Activated naive CD4-positive, alpha-beta T cell treated with anti-CD3 and anti-CD28 coated beads, Interleukin-2, amount 50 U/mL, for 72 hours (primary cell): Measurements from ENCODE around the gene FAM193A. TPM values are rescaled to one million over a fixed set of nuclear protein-coding genes. Genes with fewer than 3 reads are reported as not detected.
"Not testable (repeated sequence)": the region's sequence is repeated elsewhere in the genome, so short reads cannot be mapped to it uniquely, and the experiment has no call there.

Source experiments
- ATAC-seq, 2 donors: fragments of 150-1000 bp; cut with Tn5 transposase; 2 replicates each; pipeline ENCODE4 v1.10.0; 2021; ENCODE audit warnings: mild to moderate bottlenecking in 2 of 2, moderate library complexity in 2 of 2
- DNase-seq, 2 donors: peaks; one replicate each; pipeline ENCODE4 v3.0.0; 2021 to 2022; ENCODE audit warnings: low spot score in 2 of 2
- H3K27ac Mint-ChIP-seq, 2 donors: one replicate each; pipeline ENCODE4 v1.8.0; 2022; ENCODE audit warnings: mild to moderate bottlenecking in 2 of 2, mixed read lengths in 2 of 2
- H3K36me3 Mint-ChIP-seq, 2 donors: one replicate each; pipeline ENCODE4 v1.8.0; 2022; ENCODE audit warnings: mixed read lengths in 2 of 2
- H3K9me3 Mint-ChIP-seq, 2 donors: one replicate each; pipeline ENCODE4 v1.8.0; 2022; ENCODE audit warnings: mixed read lengths in 2 of 2
- total RNA-seq, 2 donors: library from RNA; stranded (reverse); gene quantifications; one replicate each; pipeline ENCODE4 v1.2.3, GENCODE V29; 2022

Gene FAM193A
- total RNA-seq, 2 donors from 2014 or later = 31.0 to 32.4 TPM

DNA sequence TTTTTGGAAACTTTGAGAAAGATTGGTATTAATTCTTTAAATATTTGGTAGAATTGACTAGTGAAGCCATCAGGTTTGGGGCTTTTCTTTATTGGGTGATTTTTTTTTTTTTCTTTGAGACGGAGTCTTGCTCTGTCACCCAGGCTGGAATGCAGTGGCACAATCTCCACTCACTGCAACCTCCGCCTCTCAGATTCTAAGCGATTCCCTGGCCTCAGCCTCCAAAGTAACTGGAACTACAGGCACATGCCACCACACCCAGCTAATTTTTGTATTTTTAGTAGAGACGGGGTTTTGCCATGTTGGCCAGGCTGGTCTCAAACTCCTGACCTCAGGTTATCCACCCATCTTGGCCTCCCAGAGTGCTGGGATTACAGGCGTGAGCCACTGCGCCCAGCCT lies 143.3 kb downstream of the FAM193A start:
- not testable (repeated sequence) for H3K9me3 Mint-ChIP-seq, ATAC-seq, H3K27ac Mint-ChIP-seq, DNase-seq
- peaks cover 0 to 46% of the 10 kb centered on the region in 2 donors for H3K36me3 Mint-ChIP-seq

DNA sequence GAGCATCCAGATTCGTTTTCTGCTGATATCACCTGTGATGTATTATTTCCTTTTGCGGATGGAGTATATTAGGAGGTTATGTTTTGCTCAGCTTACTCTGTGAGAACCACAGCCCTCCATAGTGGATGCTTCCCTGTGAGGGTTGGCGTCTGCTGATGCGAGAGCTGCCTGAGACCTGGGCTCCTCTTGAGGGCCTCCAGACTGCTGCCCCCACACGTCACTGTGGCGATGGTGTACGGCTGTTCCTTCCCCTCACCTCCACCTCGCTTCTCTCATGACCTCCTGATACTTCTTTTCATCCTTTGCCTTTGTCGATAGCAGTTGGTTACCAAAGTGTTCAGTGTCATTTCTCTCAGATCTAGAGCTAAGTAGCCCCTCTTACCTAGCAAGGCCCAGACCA lies 148.0 kb downstream of the FAM193A start:
- ATAC-seq = no peak
- Mint-ChIP-seq H3K27ac (peak overlapping the region in 1 of 2 donors; percentile 50), H3K36me3 (peaks cover 0 to 28% of the 10 kb centered on the region in 2 donors), H3K9me3 (no peaks in the 10 kb centered on the region)
- no peak for DNase-seq

DNA sequence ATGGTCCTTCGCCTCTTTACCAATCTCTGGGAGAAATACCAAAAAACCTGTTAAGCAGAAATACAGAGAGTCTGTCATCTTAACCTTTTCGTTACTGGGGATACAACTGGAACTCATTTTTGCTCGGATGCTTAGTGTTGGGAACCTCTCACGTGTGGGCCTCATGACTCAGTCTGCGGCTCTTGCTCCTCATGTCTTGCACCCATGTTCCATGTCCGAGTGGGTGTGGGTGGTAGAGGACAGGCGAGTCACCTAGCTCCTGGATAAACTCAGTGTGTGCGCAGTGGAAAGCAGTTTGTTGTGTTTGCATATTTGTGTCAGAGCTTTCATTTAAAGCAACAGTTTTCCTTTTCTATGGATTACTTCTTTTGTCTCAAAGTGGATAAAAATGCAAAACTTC lies 149.1 kb downstream of the FAM193A start:
- ATAC-seq (no peak), DNase-seq (no peak)
- Mint-ChIP-seq H3K9me3 (no peaks in the 10 kb centered on the region), H3K27ac (no peak overlapping the region), H3K36me3 (peaks cover 0 to 29% of the 10 kb centered on the region in 2 donors)

DNA sequence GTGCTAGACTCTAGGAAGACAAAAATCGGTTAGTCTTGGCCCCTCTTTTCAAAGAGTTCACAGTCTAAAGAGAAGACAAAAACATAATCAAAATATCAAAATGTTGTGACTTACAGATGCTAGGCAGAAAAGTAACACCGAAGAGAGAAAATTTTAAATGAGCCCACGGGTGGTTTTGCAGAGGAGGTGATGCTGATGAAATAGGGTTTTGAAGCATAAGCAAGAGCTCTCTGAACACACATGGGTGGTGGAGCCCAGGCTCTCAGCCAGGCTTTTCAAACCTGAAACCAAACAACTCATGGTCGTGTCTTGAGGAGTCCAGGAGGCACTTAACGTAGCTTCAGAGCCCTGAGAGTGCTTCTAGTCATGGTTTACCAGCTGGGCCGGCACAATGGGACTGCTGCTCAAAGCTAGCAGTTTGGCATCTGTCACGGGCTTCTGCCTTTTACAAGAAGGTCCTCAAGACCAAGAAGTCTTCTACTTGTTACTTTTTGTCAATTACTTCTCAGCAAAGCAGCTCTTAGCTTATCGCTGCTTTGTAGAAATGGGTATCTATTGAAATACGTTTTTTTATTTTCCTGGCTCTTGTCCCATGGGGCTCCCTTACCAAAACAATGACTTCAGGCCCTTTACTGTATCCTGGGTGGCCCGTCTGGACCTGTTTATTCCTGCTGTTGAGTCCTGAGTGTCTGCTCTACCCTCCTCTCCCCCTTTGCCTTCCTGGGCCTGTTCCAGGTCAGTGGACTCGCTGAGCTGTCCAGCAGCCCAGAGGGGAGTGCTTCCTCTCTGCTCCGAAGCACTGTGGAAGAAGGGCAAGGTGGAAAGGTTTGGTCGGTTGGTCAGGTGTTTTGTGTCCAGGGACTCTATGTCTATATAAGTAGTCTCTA lies 150.2 kb downstream of the FAM193A start:
- no peak for DNase-seq
- ATAC-seq = no peak
- Mint-ChIP-seq H3K9me3 (no peaks in the 10 kb centered on the region), H3K27ac (peak overlapping the region; percentile 12 to 89), H3K36me3 (peaks cover 0 to 31% of the 10 kb centered on the region in 2 donors)

DNA sequence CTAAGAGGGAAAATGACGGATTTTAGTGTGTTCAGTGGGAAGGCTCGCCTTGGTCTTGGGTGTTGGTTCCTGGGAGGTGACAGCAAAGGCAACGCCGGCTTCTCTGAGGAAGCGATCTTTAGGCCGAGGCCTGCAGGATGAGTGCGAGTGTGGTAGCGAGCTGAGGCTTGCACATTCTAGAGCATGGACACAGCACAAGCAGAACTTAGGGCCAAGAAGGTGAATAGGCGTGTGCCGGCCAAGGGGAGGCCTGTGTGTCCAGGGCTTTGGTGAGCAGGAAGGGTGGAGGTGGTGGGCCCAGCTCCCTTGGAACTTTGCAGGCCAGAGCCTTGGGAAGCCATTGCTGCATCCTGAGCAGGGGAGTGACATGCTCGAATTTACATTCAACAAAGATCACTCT lies 151.8 kb downstream of the FAM193A start:
- no peaks in the 10 kb centered on the region for H3K9me3 Mint-ChIP-seq
- peaks cover 0 to 41% of the 10 kb centered on the region in 2 donors for H3K36me3 Mint-ChIP-seq
- DNase-seq (no peak), ATAC-seq (no peak)
- peak overlapping the region in 1 of 2 donors; percentile 23 for H3K27ac Mint-ChIP-seq

DNA sequence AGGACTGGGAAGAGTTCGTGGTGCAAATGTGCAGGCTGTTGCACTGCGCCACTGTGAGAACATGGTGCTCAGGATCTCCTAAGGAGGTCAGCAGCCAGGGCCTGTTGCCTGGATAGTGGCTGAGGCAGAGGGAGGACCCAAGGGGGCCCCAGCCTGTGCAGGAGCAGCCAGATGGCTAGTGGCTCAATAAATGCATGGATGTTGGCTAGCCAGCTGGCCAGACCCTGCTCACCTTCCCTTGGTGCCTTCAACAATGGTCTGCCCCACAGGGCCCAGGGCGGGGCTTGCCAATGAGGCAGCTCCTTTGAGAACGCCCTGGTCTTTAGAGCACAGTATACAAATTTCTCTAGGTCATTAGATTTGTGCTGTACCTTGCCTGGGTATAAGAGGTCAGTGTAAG lies 152.2 kb downstream of the FAM193A start:
- Mint-ChIP-seq H3K9me3 (no peaks in the 10 kb centered on the region), H3K36me3 (peaks cover 3 to 41% of the 10 kb centered on the region in 2 donors), H3K27ac (peak overlapping the region in 1 of 2 donors; percentile 23)
- ATAC-seq = no peak
- DNase-seq = no peak

DNA sequence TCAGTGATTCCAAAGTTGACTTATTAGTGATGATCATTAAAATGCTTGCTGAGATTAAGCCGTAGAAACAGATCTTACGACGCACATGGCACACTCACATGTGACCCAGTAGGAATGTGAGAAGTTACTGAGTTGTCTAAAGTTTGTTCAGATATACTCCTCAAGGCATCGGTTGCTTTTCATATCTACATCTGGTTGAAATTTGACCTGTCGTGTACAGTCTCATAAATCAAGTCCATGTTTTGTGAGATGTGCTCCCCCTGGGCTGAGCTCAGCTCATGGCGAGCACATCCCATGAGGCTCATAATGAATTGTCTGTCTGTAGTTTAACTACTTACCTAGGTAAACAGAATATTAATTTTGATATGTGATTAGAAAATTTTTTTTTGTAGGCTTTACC lies 152.7 kb downstream of the FAM193A start:
- peaks cover 6 to 44% of the 10 kb centered on the region in 2 donors for H3K36me3 Mint-ChIP-seq

DNA sequence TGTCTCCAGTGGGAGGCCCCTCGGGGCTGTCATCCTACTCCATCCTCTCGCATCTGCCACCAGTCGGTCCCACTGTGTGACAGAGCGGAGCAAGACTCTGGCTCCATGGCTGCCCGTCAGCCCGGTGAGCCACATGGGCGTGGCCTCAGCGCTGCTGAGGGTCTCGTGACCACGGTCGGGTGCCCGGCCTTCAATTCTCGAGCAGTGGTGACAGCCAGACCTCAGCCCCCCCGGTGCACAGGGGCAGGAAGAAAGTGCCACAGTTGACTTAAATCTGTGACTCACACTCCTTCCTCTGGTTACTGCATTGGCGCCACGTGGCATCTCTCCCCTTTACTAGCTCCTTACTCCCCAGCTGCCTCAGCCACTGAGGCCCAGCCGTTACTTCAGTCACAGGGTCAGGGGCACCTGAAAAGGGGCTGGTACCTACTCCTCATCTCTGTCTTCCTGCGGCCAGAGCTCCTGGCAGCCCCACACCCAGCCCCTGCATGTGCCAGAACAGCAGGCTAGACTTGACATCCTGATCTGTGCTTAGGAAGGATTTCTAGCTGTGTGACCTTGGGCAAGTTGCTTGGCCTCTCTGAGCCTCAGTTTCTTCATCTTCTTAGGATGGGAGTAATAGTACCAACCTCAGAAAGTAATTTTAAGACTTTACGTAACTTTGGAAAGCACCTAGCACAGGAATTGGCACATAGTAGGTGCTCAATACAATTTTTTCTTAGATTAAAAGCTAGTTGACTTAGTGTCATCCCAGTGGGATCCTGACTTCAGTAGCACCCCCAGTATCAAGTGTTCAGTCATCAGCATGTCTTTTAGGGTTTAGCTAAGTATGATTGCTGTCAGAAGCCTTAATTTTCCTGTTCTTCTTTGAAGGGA lies 153.6 kb downstream of the FAM193A start:
- peak; percentile 55 to 69 for ATAC-seq
- peaks cover 6 to 36% of the 10 kb centered on the region in 2 donors for H3K36me3 Mint-ChIP-seq
- DNase-seq = peak in 1 of 2 donors; percentile 65
- no peaks in the 10 kb centered on the region for H3K9me3 Mint-ChIP-seq
- peak overlapping the region; percentile 80 to 89 for H3K27ac Mint-ChIP-seq

More for the DNA sequence above, 152.7 kb downstream of the FAM193A start:
- DNase-seq (no peak), ATAC-seq (no peak)
- Mint-ChIP-seq H3K27ac (no peak overlapping the region), H3K9me3 (no peaks in the 10 kb centered on the region)

GRCh38 chr4:2691313-2691712 lies 154.9 kb downstream of the FAM193A start:
- peak overlapping the region; percentile 80 to 89 for H3K27ac Mint-ChIP-seq
- DNase-seq (no peak), ATAC-seq (no peak)
- H3K9me3 Mint-ChIP-seq = no peaks in the 10 kb centered on the region
- H3K36me3 Mint-ChIP-seq = peaks cover 6 to 36% of the 10 kb centered on the region in 2 donors

- ATAC-seq = peak; percentile 72 to 80
- no peak for DNase-seq
- peak overlapping the region; percentile 80 to 89 for H3K27ac Mint-ChIP-seq
- no peaks in the 10 kb centered on the region for H3K9me3 Mint-ChIP-seq
- H3K36me3 Mint-ChIP-seq = peaks cover 6 to 43% of the 10 kb centered on the region in 2 donors
Observed at GRCh38 chr4:2691952-2692435, 155.5 kb downstream of the FAM193A start.

- H3K9me3 Mint-ChIP-seq = no peaks in the 10 kb centered on the region
- no peak overlapping the region for H3K27ac Mint-ChIP-seq
- ATAC-seq = no peak
- peaks cover 6 to 43% of the 10 kb centered on the region in 2 donors for H3K36me3 Mint-ChIP-seq
- DNase-seq = no peak
Observed at GRCh38 chr4:2694691-2695090, 158.2 kb downstream of the FAM193A start.

DNA sequence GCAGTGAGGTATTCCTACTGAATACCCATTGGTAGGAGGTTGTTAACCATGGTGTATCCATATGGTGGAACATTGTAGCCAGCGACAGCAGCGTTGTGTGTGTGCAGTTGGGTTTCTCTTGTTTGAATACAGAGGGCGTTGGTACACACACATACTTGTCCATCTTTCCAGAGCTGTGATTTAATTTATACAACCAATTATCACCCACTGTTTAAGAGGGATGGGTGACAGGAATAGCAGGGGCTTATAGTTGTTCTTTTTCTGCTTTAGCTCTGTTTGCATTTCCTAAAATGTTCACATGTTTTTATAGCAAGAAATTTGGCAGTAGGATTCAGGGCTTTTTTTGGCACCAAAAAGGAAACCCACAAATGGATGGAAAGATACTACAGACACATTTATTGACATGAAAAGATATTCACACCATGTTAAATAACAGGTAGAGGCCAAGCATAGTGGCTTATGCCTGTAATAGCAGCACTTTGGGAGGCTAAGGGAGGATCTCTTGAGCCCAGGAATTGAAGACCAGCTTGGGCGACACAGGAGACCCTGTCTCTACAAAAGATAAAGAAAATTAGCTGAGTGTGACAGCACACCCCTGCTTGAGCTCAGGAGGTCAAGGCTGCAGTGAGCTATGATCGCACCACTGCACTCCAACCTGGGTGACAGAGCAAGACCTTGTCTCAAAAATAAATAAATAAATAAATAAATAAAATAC lies 159.1 kb downstream of the FAM193A start:
- Mint-ChIP-seq H3K9me3 (no peaks in the 10 kb centered on the region), H3K27ac (peak overlapping the region in 1 of 2 donors; percentile 84), H3K36me3 (peaks cover 11 to 37% of the 10 kb centered on the region in 2 donors)
- ATAC-seq (no peak), DNase-seq (no peak)

DNA sequence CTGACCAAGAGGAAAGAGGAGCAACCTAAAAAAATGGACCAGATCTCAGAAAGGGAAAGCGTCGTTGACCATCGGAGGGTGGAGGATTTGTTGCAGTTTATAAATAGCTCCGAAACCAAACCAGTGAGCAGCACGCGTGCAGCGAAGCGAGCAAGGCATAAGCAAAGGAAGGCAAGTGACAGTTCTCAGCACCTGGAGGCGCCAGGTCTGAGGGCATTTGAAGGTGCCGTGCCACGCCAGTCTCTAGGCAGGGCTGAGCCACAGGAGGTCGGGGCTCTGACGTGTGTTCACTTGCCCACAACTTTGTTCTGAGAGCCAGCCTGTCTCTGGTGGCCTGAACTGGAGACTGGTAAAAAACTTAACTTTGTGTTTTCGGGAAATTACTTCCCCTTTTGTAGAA lies 160.0 kb downstream of the FAM193A start:
- DNase-seq (no peak), ATAC-seq (no peak)
- Mint-ChIP-seq H3K36me3 (peaks cover 15 to 28% of the 10 kb centered on the region in 2 donors), H3K27ac (peak overlapping the region; percentile 52 to 94), H3K9me3 (no peaks in the 10 kb centered on the region)

DNA sequence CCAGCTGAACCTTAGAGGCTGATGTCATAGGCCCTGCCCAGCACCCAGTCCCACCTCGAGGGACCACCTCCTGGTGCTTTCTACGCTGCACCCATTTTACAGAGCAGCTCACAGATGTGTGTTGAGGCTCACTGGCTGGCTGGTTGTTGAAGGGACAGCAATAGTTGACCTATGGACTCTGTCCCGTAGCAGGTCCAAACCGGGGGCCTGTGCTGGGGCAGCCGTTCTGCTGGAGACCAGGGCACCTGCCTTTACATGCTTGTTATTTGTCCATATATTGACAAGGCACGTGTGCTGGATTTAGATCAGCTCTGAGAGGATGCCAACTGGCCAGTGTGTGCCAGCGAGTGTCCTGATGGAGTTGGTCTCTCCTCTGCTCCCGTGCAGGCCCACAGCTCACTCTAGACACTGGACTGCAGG lies 161.6 kb downstream of the FAM193A start:
- H3K27ac Mint-ChIP-seq = peak overlapping the region; percentile 52 to 77
- DNase-seq = no peak
- no peaks in the 10 kb centered on the region for H3K9me3 Mint-ChIP-seq
- H3K36me3 Mint-ChIP-seq = peaks cover 26 to 29% of the 10 kb centered on the region in 2 donors
- no peak for ATAC-seq

GRCh38 chr4:2698504-2698903 lies 162.1 kb downstream of the FAM193A start:
- H3K36me3 Mint-ChIP-seq = peaks cover 27% of the 10 kb centered on the region in 2 donors
- ATAC-seq = peak in 1 of 2 donors; percentile 34
- DNase-seq = no peak

GRCh38 chr4:2698951-2699505 lies 162.6 kb downstream of the FAM193A start:
- peak overlapping the region in 1 of 2 donors; percentile 52 for H3K27ac Mint-ChIP-seq
- no peaks in the 10 kb centered on the region for H3K9me3 Mint-ChIP-seq
- no peak for ATAC-seq
- H3K36me3 Mint-ChIP-seq = peaks cover 22% of the 10 kb centered on the region in 2 donors
- DNase-seq = no peak

More at GRCh38 chr4:2698504-2698903, 162.1 kb downstream of the FAM193A start:
- Mint-ChIP-seq H3K27ac (peak overlapping the region; percentile 52 to 77), H3K9me3 (no peaks in the 10 kb centered on the region)
